HG03439 (cell line): ENCODE data around the gene SLC22A23.

Experiments
- ATAC-seq: cut with Tn5 transposase; IDR thresholded peaks from one replicate; pipeline ENCODE4 v1.9.1; 2021; ENCODE audit warnings: mild to moderate bottlenecking, moderate library complexity; ENCODE audit not compliant: unreplicated experiment

The SLC22A23 gene

GRCh38 chr6:3355011-3355357, 101.9 kb downstream of the SLC22A23 start:
- ATAC-seq = no peak

DNA sequence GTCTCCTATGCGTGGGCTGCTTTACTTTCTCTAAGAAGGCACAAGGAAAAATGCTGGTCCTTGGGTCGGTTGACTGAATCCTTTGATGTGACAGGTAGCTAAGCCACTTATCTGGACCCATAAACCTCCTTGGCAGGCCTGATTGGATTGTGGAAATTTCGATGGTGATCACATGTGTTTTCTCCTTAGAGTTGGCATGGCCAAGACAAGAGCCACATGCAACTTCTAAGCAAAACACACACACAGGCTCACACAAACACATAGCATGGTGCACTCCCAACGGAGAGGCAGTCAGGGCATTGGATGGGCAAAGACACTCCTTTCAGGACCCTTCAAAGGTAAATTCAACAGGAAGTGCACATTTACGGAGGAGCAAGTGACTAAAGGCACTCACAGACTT, 102.9 kb downstream of the SLC22A23 start:
- ATAC-seq = no peak

DNA sequence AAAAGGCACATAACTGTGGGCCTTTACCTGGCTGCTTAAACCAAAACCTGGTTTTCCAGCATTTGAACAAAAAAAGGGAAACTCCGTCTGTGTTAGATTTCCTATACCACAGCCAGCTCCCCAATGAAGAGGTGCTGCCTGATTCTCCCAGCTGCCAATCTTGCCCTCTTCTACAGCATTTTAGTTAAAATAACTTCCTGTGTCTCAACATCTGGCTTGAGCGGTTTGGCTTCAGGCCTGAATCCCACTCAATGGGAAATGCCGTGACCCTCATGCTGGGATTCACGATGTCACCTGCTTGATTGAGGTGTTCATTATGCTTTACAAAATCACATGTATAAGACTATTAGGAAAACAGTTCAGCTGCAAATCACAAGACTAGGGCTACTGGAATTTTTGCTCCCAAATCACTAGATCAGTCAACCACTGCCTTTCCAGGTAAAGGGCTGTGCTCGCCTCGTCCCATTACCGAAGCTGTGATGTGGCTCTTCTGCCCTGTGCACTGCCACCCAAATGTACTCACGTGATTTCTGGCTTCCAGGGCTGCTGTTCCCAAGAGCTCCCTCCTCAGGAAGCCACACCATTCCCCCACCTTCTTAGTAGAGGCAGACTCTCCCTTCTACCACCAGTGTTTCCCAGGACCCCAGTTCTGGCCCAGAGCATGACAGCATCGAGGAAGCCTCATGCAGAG, 103.5 kb downstream of the SLC22A23 start:
- ATAC-seq = no peak

GRCh38 chr6:3352678-3353077, 104.2 kb downstream of the SLC22A23 start:
- ATAC-seq = no peak

- no peak for ATAC-seq
Observed at GRCh38 chr6:3351829-3352524, 104.9 kb downstream of the SLC22A23 start.

DNA sequence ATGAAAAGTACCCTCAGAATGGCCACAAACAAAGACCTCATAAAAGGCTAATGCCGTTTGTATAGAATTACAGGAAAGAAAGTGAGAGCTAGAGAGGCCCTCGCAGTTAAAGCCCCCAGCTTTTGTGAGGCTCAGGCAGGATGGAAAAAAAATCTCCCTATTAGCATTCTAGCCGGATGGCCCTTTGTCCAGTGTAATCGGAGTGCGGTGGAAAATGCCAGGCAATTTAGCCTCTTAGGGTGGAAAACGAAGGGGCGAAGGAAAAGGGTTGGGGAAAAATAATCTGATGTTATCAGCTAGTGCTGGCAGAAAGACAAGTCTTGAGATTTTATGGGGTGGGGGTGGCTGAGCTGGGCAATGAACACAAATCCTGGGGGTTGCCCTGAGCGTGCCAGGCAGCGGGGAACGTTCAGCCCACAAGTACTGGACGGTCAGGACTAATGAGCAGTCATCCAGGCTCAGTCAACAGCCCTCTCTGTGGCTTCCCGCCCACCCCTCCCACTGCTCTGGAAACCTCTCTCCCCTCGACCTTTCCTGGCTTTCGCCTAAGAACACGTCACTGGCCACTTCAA, 105.7 kb downstream of the SLC22A23 start:
- ATAC-seq = no peak

- no peak for ATAC-seq
Observed at GRCh38 chr6:3350252-3350796, 106.5 kb downstream of the SLC22A23 start.

- no peak for ATAC-seq
Observed at GRCh38 chr6:3349388-3350251, 107.2 kb downstream of the SLC22A23 start.

DNA sequence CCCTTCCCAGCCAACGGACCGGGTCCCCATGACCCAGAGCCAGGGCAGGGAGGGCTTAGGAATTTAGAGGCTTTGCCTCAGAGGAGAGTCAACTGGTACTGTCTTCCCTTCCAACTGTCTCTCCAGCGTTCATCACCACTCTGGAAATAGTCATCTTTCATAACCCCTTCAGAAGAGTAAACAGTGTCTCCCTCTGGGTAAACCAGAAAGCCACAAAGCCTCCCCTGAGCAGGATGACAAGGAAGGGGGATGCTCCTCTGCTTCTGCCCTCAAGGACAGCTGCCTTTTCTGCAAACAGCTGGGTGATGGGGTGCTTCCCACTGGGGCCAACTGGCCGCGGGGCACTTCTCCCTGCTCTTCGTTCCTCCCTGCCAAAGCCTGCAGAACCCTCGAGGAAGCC, 108.0 kb downstream of the SLC22A23 start:
- no peak for ATAC-seq

- no peak for ATAC-seq
Observed at GRCh38 chr6:3347826-3348225, 109.0 kb downstream of the SLC22A23 start.

DNA sequence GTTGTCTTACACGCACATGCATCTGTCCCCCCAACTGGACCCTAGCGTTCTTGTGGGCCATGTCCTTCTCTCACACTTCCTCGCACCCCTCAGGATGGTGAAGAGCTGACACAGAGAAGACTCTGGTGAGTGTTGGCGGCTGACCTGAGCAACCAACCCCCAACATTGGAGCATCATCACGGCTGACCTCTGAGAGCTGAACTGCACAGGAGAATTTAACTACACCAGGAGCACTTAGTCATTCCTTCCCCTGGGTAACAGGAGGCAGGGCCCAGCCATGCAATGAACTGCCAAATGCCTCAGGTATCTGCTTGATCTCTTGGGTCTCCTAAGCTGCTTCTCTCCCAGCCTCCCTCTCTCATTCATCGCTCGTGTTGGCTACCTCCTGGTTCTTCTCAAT, 109.6 kb downstream of the SLC22A23 start:
- no peak for ATAC-seq

DNA sequence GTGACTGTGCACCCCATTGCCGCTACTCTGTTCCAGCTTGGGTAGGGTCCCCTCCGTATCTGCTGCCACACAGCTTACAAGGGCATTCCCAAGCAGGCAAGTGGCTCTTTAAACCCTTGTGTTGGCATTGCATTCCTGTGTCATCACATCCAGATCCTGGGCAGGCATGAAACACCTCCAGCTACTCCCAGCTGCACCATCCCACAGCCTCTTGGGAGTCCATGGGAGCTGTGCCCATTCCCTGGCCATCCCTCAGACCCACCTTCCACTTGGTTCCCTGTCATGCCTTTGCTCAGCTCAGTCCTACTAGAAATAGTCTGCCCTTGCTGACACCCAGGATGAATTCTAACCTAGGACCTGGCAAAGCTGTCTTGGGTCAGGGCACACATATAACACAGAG, 110.4 kb downstream of the SLC22A23 start:
- no peak for ATAC-seq

DNA sequence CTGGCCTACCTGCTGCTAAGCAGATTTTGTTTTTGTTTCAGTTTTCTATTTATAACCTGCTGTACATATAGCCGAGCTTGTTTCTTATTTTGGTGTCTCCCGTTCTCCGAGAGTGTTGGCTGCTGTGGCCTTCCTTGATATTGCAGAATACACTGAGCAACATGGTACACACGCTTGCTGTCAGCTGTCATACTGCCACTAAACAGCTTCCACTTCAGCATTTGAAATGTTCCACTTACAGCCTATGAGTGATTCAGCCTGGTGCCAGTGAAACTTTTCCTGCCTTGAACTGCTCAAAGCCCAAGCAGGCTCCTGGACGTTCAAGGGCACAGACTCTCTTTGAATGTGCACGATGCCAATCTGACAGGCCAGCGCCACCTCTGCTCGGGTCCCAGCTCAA, 111.0 kb downstream of the SLC22A23 start:
- no peak for ATAC-seq

GRCh38 chr6:3343089-3343883, 113.6 kb downstream of the SLC22A23 start:
- ATAC-seq = no peak

DNA sequence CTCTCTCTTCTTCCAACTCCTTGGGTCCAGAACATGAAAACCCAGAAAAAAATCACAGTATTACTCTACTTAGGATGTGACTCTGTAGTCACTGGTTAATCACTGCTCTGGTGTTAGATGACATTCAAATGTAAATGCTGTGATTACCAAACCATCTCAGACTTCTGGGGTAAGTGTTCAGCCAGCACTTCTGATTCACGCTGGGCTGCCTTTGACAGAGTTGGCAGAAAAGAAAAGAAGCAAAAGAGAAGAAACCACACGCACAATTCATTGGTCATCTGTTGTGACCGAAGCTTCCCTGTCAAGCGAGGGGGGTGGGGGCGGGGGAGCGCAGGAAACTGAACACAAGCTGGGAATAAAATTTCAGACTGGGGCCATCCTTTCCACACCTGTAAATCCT, 115.4 kb downstream of the SLC22A23 start:
- ATAC-seq = no peak

- no peak for ATAC-seq
Observed at GRCh38 chr6:3340894-3341293, 116.0 kb downstream of the SLC22A23 start.

GRCh38 chr6:3340358-3340802, 116.5 kb downstream of the SLC22A23 start:
- ATAC-seq = no peak

- no peak for ATAC-seq
Observed at GRCh38 chr6:3339811-3340210, 117.0 kb downstream of the SLC22A23 start.

DNA sequence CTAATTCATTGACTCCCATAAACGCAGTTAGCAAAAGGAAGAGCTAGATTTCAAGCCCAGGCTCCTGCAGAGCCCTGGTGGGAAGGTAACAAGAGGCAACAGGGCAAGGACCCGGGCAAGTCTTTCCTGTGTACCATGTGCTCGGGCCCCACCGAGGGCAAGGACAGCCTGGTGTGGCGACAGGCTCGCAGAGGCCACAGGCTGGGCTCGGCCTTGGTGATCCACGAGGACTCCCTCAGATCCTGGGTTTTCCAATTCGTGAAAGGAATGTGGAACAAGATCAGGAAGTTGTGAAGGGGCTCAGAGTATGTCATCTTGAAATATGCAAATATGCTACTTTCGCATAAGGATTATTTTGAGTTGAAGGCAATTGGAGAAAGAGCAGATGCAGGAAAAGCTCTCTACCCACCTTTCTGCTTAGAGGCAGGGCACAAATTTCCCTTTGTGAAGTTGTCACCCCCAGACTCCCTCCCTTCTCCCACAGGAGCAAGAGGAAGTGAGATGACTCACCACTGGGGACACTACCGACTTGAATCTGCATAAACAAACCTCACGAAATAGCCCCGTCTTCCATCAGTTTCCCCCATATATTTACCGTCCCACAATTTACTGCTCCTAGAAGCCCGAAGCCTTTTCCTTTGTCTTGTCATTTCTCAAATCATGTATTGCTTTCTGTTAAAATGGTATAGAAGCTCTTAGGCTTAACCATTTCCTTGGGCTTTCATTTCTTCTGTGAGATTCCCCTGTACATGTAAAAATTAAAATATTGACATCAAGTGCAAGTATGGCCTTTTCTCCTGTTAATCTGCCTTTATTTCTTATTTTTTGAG, 119.1 kb downstream of the SLC22A23 start:
- no peak for ATAC-seq
